ENCODE data around the gene SPATA7. TPM values are rescaled to one million over a fixed set of nuclear protein-coding genes. Genes with fewer than 3 reads are reported as not detected.

Gene SPATA7
- total and polyA plus RNA-seq, 2 experiments from 2014 or later: 16.5 to 17.8 TPM

GRCh38 chr14:88340357-88340756 is 45.1 kb upstream of the SPATA7 start (continued):
- no peak for TF ChIP-seq ZNF462 (CRISPR knock-in tag; IDR thresholded peaks at IDR 0.05)
- no peak for TF ChIP-seq JUNB (IDR thresholded peaks at IDR 0.05; ENCODE audit: unreplicated experiment)
- TF ChIP-seq NANOG (IDR thresholded peaks at IDR 0.05; ENCODE audit: borderline replicate concordance): no peak
- no peak for TF ChIP-seq CTCF (conservative IDR thresholded peaks at IDR 0.05; ENCODE audit: low read depth in 2 of 2)

GRCh38 chr14:88342980-88343379 is 42.5 kb upstream of the SPATA7 start:
- Histone ChIP-seq H3K27ac (ENCODE audit: low read depth) (no peak overlapping the region), H3K4me2 (no peak overlapping the region), H3K9me2 (ENCODE audit: insufficient read depth) (no peaks in the 10 kb centered on the region), H3K4me3 (no peak overlapping the region), H2AFZ (peak overlapping the region; percentile 9; the same call in 1 of the 2 replicates), H3K4me1 (ENCODE audit: insufficient read depth) (no peaks in the 10 kb centered on the region), H3K36me3 (ENCODE audit: insufficient read depth) (no peaks in the 10 kb centered on the region), H3K79me2 (replicated peaks; ENCODE audit: insufficient read depth) (no peaks in the 10 kb centered on the region), H4K20me1 (replicated peaks; ENCODE audit: insufficient read depth) (no peaks in the 10 kb centered on the region), H3F3A (replicated peaks; ENCODE audit: low read depth) (no peaks in the 10 kb centered on the region), H3K27me3 (ENCODE audit: insufficient read depth) (no peaks in the 10 kb centered on the region)
- Mint-ChIP-seq H3K4me3 (no peak overlapping the region), H3K27ac (no peak overlapping the region), H3K4me1 (peaks cover 6% of the 10 kb centered on the region), H3K36me3 (ENCODE audit: low read depth) (no peaks in the 10 kb centered on the region), H3K9me3 (no peaks in the 10 kb centered on the region), H3K27me3 (ENCODE audit: insufficient read depth, low read depth, poor library complexity) (peaks cover 3% of the 10 kb centered on the region)
- ATAC-seq: peak; percentile 49; the same call in 2 of the 3 replicates
- TF ChIP-seq ZNF114 (CRISPR knock-in tag; IDR thresholded peaks at IDR 0.05): no peak
- TF ChIP-seq CTCF (conservative IDR thresholded peaks at IDR 0.05; ENCODE audit: low read depth in 2 of 2): no peak
- peak; percentile 29 for DNase-seq (ENCODE audit: low spot score)

Measured in GM23338 (cell line).